IMR-90 (cell line): ENCODE results near the gene USP32.

ENCODE experiments used
- BHLHE40 ChIP-seq: fragments of 150-350 bp; IDR thresholded peaks from 2 replicates; pipeline ENCODE4 v1.6.1; 2016; ENCODE audit warnings: mild to moderate bottlenecking, low read depth, low read length
- CEBPB ChIP-seq: IDR thresholded peaks from 2 replicates; pipeline ENCODE4 v1.6.1; 2012; ENCODE audit warnings: low read depth, low read length, improper control_type of control experiment
- CHD1 ChIP-seq: IDR thresholded peaks from 2 replicates; pipeline ENCODE4 v1.6.1; 2012; ENCODE audit warnings: low read depth, low read length, improper control_type of control experiment
- MAFK ChIP-seq: IDR thresholded peaks from 2 replicates; pipeline ENCODE4 v1.6.1; 2012; ENCODE audit warnings: low read depth, low read length, improper control_type of control experiment
- MAZ ChIP-seq: IDR thresholded peaks from 2 replicates; pipeline ENCODE4 v1.6.1; 2012; ENCODE audit warnings: low read depth, mild to moderate bottlenecking, low read length, improper control_type of control experiment, moderate library complexity, borderline replicate concordance
- MXI1 ChIP-seq: IDR thresholded peaks from 2 replicates; pipeline ENCODE4 v1.6.1; 2012; ENCODE audit warnings: low read depth, mild to moderate bottlenecking, low read length, moderate library complexity, borderline replicate concordance
- POLR2A ChIP-seq: IDR thresholded peaks from 2 replicates; pipeline ENCODE4 v1.6.1; 2012; ENCODE audit warnings: mild to moderate bottlenecking, low read depth, low read length
- RAD21 ChIP-seq: IDR thresholded peaks from 2 replicates; pipeline ENCODE4 v1.6.1; 2012; ENCODE audit warnings: low read length, improper control_type of control experiment
- RCOR1 ChIP-seq: IDR thresholded peaks from 2 replicates; pipeline ENCODE4 v1.6.1; 2012; ENCODE audit warnings: mild to moderate bottlenecking, low read length, improper control_type of control experiment; ENCODE audit not compliant: insufficient replicate concordance
- TF ChIP-seq, protein P1 (sequence below): conservative IDR thresholded peaks from 2 replicates; pipeline ENCODE4 v1.5.1; 2012; ENCODE audit warnings: mild to moderate bottlenecking, low read depth, low read length, improper control_type of control experiment
- TF ChIP-seq, protein P2 (sequence below): fragments of 150-350 bp; IDR thresholded peaks from 2 replicates; pipeline ENCODE4 v1.6.1; 2017; ENCODE audit warnings: mild to moderate bottlenecking, antibody characterized with exemption, low read length, low read depth

DNA sequence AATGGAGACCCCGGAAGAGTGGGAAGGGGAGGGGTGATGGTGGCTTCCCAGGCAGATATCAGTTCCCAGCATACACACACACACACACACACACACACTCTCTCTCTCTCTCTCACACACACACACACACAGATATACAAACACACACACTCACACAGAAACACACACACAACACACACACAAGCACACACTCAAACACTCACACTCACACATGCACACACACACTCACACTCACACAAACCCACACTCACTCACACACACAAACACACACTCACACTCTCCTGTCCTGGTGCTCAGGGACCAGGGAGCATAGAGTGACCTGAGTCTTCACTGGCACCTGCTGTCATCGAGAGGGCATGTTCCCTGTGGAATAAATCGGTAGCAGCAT is 236.5 kb downstream of the USP32 start:
- TF ChIP-seq RAD21 (no peak), CHD1 (no peak), POLR2A (no peak), MXI1 (no peak), CEBPB (no peak), BHLHE40 (no peak), MAZ (no peak), RCOR1 (no peak), MAFK (no peak)
- TF ChIP-seq, protein P1, sequence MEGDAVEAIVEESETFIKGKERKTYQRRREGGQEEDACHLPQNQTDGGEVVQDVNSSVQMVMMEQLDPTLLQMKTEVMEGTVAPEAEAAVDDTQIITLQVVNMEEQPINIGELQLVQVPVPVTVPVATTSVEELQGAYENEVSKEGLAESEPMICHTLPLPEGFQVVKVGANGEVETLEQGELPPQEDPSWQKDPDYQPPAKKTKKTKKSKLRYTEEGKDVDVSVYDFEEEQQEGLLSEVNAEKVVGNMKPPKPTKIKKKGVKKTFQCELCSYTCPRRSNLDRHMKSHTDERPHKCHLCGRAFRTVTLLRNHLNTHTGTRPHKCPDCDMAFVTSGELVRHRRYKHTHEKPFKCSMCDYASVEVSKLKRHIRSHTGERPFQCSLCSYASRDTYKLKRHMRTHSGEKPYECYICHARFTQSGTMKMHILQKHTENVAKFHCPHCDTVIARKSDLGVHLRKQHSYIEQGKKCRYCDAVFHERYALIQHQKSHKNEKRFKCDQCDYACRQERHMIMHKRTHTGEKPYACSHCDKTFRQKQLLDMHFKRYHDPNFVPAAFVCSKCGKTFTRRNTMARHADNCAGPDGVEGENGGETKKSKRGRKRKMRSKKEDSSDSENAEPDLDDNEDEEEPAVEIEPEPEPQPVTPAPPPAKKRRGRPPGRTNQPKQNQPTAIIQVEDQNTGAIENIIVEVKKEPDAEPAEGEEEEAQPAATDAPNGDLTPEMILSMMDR = no peak
- TF ChIP-seq, protein P2, sequence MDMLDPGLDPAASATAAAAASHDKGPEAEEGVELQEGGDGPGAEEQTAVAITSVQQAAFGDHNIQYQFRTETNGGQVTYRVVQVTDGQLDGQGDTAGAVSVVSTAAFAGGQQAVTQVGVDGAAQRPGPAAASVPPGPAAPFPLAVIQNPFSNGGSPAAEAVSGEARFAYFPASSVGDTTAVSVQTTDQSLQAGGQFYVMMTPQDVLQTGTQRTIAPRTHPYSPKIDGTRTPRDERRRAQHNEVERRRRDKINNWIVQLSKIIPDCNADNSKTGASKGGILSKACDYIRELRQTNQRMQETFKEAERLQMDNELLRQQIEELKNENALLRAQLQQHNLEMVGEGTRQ = no peak
